GM23338 (cell line): ENCODE data around the gene NDUFAF8.

Experiments used
- CREB1 ChIP-seq: fragments of 250-450 bp; sonication (Bioruptor Pico); IDR thresholded peaks from 2 replicates; pipeline ENCODE4 v1.5.0; 2020; ENCODE audit warnings: low read depth, mild to moderate bottlenecking, moderate library complexity
- CTCF ChIP-seq, 2 experiments: fragments of 200-600 bp in 1 of 2; sonication (generic) in 1 of 2; conservative IDR thresholded peaks; 2 replicates each; pipeline versions ENCODE4 v1.5.1 to v1.6.1; 2016 to 2017; ENCODE audit warnings: antibody characterized with exemption in 2 of 2, low read depth in 2 of 2, mild to moderate bottlenecking in 2 of 2, moderate library complexity in 1 of 2
- EZH2 ChIP-seq: fragments of 200-600 bp; sonication (generic); IDR thresholded peaks from one replicate; pipeline ENCODE4 v1.8.0; 2017; ENCODE audit warnings: antibody characterized with exemption, mild to moderate bottlenecking, low read depth; ENCODE audit not compliant: unreplicated experiment
- EZH2phosphoT487 ChIP-seq: fragments of 200-600 bp; sonication (generic); IDR thresholded peaks from one replicate; pipeline ENCODE4 v1.8.1; 2018; ENCODE audit warnings: antibody characterized with exemption; ENCODE audit not compliant: unreplicated experiment
- JUNB ChIP-seq: IDR thresholded peaks from one replicate; pipeline ENCODE4 v1.6.1; 2016; ENCODE audit warnings: antibody characterized with exemption; ENCODE audit not compliant: unreplicated experiment
- NANOG ChIP-seq: IDR thresholded peaks from 2 replicates; pipeline ENCODE4 v1.6.1; 2016; ENCODE audit warnings: antibody characterized with exemption, borderline replicate concordance
- POLR2AphosphoS5 ChIP-seq: IDR thresholded peaks from 2 replicates; pipeline ENCODE4 v1.6.1; 2016; ENCODE audit warnings: antibody characterized with exemption, low read depth
- REST ChIP-seq: IDR thresholded peaks from one replicate; pipeline ENCODE4 v1.6.1; 2018; ENCODE audit warnings: antibody characterized with exemption; ENCODE audit not compliant: unreplicated experiment
- ZNF331 ChIP-seq: fragments of 250-450 bp; sonication (Bioruptor Pico); IDR thresholded peaks from 2 replicates; pipeline ENCODE4 v1.5.0; 2020; ENCODE audit warnings: low read depth, mild to moderate bottlenecking, moderate library complexity

GRCh38 chr17:81285179-81285878 is 46.2 kb downstream of the NDUFAF8 start:
- TF ChIP-seq CTCF (conservative IDR thresholded peaks at IDR 0.05; ENCODE audit: low read depth in 2 of 2): no peak
- TF ChIP-seq POLR2AphosphoS5: no peak
- no peak for TF ChIP-seq EZH2
- no peak for TF ChIP-seq EZH2phosphoT487
- TF ChIP-seq JUNB: no peak
- no peak for TF ChIP-seq CREB1 (CRISPR knock-in tag)
- TF ChIP-seq ZNF331 (CRISPR knock-in tag): no peak
- TF ChIP-seq REST: no peak
- TF ChIP-seq NANOG: no peak
